GM18498 (cell line): ENCODE data around the gene MVB12B.

Source experiments
- ATAC-seq: cut with Tn5 transposase; IDR thresholded peaks from one replicate; pipeline ENCODE4 v1.9.1; 2021; ENCODE audit warnings: mild to moderate bottlenecking, moderate library complexity; ENCODE audit not compliant: unreplicated experiment

Gene MVB12B

DNA sequence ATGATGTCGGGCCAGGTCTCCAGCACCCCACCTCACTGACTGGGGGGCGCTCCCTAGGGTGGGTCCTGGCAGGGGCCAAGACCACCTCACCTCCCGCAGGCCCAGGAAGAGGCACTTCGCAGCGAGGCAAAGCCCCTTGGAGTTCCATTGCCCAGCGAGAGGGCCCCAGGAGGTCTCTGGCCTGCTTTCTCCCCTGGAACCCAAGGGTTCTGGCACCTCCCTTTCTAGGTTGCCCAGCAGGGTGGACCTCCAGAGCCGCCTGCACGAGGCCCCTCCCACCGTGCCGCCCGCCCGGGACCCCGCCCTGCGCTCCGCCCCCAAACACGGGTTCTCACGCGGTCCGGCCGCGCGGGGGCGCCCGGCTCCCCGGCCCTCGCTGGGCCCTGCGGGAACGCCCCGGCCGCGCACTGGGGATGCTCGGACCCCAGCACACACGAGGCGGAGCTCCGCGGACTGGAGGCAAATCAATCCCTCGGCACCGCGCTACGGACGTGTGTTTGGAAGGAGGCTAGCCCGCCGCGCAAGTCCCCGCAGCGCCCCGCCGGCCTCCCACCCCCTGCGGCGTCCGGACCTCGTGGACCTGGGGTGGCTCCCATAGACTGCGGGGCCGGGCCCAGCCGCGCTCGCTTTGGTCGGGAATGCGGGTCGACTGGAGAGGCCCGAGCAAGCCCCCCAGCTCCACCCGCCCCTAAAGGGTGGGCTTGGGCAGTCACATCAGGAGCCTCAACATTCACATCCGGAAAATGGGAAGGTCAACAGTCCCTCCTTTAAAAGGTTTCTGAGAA lies 187.6 kb downstream of the MVB12B start:
- ATAC-seq: no peak

DNA sequence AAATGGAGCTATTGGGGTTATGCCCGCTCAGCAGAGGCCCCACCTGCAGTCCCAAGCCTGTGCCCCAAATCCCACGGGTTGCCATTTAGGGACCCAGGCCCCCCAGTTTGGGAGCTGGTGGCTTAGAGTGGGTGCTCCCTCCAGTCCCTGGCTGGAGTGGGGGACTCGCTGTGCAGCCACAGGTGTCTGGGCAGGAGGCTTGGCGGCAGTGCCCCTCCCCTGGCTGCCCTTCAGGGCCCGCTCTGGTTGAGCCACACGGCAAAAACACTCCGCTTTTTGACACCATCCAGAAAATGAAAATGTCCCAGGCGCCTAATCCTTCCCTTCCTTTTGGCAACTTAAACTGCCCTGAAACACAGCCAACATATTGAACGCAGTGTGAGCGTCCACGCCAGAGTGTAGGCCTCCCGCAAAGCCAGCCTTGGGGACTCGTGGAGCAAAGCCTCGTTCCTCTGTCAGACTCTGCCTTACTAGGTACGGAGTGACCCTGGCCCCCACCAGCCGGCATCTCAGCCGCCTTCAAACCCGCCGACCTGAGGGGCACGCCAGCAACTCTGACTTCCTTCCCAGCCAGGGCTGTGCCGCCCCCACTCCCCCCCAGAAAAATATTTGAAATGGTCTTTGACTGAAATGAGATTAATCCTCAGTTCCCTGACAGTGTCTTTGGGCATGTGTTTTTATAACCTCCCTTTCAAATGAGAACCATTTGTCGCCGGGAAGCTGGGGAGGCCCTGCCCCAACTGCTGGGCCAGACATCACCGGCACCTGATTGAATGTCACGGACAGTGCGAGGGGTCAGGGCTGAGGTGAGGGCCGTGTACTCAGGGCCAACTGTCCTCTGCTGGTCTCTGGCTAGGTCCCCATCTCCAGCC lies 188.6 kb downstream of the MVB12B start:
- no peak for ATAC-seq

DNA sequence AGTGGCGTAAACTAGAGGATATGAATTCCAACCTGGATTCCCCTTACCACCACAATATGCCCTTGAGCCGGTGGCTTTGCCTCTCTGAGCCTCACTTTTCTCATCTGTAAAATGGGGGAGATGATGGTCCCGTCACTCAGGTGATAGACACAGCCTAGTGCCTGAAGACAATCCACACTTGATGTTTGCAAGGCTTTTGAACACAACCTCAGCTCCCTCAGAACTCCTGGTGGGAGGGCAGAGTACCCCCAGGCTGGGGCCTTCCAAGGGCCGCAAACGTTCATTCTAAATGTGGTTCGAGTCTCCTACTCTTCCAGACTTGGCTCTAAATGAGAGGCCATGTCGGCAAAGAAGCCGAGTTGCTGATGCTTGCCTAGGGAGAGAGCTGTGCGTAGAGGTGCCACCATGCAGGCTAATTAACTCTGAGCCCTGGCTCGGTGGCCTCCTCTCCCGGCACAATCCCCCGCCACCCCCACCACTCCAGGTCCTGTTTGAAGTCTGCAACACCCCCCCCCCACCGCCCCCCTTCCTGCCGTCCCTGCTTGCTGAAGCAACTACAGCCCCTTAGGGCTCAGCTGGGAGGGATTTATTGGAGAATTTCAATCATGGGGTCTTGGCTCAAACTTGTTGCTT lies 189.4 kb downstream of the MVB12B start:
- ATAC-seq: no peak

DNA sequence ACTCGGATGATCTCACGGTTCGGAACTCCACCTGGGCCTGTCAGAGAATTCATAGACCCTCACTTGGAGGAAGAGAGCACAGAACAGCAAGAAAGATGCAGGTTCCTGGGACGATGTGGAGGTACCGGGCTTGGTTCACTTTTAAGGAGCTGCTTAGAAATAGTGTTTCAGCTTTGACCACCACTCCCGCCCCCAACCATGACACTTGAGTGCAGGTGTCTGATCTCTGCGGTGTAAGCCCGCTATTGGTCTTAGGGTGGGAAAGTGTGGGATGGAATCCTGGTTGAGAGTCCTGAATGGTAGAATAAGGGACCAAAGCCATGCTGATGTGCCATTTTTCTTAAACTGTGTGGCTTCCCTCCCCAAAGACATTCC lies 189.9 kb downstream of the MVB12B start:
- ATAC-seq: no peak

DNA sequence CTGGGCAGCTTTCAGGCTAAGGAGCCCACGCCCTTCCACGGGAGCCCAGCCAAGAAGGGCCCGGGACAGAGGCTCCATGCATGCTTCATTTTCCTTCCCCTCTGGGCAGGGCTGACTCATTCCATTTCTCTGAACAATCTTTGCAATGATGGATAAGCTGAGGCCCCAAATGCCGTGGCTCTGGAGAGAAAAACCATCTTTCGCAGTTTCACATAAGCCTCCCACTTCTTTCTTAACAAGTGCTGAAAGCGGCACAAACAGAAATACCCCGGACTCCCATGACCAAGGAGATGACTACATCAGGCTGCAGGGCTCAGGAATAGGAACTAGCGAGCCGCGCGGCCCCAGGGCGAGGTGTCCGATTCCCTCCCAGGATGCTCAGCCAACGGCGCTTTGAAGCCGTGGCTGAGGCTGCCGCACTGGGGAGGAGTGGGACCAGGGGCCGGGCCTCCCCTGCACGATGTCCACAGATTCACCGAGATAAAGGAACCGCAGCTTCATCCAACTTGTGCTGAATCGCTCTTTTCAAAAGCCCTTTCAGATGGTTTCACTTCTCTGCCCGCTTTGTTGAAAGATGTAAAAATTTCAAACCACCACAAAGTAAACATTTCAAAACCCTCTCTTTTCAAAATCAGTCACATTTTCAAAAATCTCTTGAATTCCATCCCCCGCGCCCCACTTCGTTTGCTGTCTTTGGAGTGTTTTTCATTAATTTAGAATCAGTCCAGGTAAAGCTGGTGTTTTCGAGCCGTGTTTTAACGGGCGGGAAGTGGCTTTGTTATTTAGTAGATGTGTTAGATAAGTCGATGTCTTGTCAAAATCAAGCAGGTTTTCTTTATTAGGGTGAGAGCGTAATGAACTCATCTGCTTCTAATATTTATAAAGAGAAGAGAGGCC lies 190.6 kb downstream of the MVB12B start:
- ATAC-seq: no peak

DNA sequence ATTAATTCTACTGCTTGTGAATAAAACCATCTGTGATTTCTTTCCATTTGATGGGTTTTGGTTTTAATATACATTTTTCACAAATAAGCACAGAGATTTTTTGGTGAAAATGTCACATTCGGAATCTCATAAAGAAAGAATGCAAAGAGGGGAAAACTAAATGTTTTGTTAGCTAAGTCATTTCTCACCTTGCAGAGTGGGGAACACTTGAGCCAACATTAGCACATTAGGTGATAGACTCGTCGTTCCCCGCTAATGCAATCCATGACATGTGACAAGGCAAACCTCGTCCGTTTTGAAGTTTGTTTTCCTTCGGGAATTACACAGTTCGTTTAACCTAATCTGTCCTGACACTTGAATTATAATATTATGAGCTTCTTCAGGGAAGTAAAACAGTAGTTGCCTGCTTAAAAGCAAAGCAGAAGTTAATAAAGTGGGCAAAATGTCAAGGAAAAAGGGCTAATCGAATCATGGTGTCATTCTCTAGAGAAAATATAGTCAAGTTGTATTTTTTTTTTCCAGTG lies 191.3 kb downstream of the MVB12B start:
- no peak for ATAC-seq

DNA sequence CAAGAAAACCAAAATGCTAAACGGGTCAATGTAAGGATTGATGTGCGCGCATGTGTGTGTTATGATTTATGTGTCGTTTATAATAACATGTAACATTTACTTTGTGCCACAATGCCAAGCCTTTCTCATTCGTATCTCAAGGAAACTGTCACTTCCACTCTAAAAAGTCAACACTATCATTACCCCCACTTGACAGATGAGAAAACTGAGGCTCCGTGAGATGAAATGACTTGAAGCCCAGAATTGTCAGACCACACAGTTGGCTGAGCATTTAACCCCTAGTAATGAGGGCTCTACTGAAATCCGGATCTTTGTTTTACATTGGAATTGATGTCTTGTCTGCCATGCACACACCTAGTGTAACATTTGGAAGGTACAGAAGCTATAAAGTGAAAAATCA lies 192.1 kb downstream of the MVB12B start:
- no peak for ATAC-seq

DNA sequence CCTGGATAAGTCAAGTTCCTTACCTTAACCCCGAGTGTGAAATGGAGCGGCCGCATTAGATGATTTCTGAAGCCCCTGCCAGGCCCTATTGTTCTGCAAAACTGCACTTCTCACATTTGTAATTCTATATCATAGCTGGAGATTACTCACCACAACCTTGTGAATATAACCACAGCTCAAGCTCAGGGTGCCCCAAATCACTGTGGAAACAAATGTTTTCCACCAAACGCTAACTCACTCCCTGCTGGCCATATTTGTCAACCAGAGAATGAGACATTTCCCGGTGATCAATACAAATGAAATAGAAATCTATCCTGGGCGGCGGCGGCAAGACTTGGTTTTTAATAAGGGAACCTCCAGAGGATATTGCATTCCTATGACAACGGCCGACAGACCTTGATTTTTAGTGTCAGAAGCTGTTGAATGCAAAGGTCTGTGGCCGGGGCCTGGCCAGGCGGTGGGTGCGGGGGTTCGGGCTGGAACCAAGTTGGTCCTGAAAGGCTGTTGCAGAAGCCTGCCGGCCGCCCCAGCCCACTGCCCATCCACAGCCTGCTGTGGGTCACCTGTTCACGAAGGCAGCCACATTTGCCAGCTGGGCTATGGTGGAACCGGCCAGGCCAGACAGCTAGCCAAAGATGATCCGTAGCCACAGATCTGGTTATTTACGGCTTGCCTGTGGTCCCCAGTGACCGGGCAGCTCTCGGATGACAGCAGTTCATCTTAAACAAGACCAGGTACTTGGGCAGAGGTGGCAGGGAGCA lies 193.2 kb downstream of the MVB12B start:
- no peak for ATAC-seq

DNA sequence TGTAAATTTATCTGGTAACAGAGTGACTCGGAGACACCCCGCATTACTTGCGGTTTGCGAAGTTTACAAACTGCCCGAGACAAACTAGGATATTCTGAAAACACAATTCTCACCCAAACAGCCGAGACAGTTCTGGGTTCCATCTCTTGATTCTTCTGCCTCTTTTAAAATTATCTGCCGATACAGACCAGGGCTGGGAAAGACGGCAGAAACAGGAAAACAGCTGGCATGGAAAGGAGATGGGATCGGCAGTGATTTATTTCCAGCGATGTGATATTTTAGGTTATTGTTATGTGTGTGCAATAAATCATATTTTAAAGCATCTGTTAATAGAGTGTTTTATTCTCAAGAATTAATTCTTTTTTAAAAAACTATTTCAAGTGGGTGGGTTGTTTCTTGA lies 193.8 kb downstream of the MVB12B start:
- ATAC-seq: no peak

DNA sequence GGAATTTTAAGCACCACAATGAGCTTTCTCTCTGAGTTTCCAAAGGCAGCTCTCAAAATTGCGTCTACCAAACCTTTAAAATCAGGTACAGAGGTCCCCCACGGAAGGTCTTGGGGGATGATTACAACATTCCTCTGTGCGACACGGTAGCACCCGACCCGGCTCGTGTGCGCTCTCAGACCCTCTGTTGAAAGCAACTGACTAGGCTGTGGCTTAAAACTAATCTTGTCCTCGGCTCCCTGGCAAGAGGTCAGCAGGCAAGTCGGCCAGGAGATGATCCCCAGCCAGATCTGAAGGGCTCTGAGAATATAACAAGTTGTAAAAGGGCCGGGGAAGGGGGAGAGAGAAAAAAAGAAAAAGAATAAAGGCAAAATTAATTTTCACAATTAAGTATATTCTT lies 194.5 kb downstream of the MVB12B start:
- no peak for ATAC-seq

DNA sequence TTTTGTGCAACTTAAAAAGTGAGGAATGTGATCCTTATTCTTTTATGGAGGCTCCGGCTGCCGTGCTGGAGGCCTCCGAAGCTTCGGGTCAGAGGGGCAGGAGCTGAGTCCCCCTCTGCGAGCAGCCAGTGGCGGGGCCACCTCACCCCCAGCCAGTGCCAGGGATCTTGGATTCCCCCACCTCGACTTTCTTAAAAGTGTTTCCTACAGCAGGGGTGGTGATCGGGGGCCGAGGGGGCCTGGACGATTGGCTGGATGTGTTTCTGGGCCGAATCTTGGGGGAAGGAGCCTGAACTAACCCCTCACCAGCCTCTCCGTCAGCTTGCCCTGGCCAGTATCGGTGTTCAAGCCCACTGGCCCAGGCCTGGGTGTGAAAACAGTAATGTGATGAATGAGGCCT lies 194.9 kb downstream of the MVB12B start:
- no peak for ATAC-seq

DNA sequence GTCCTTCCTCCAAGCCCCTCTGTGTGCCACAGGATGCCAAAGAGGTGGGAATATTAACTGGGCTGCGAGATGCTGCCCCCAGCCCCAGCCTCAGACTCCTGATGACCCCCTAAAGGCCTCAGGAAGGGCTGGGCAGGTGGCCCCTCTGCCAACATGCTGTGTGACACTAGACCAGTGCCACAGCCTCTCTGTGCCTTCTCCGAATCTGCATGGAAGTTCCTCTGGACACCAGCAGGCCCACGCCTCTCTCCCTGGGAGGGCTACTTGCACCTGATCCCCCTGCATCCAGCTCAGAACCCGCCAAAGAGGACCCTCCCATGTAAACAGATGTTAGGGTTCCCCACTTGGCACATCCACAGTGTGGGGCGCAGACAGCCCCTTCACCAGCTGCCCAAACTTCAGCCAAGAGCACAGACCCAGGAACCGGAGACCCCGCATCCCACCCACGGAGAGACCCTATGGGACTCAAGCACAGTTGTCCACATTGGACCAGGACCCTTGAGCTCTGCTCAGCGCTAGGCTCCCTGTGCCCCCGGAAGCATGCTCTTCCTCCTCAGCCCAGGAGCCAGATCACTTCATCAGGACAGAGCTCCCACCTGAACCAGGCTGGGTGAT lies 195.5 kb downstream of the MVB12B start:
- ATAC-seq: no peak

DNA sequence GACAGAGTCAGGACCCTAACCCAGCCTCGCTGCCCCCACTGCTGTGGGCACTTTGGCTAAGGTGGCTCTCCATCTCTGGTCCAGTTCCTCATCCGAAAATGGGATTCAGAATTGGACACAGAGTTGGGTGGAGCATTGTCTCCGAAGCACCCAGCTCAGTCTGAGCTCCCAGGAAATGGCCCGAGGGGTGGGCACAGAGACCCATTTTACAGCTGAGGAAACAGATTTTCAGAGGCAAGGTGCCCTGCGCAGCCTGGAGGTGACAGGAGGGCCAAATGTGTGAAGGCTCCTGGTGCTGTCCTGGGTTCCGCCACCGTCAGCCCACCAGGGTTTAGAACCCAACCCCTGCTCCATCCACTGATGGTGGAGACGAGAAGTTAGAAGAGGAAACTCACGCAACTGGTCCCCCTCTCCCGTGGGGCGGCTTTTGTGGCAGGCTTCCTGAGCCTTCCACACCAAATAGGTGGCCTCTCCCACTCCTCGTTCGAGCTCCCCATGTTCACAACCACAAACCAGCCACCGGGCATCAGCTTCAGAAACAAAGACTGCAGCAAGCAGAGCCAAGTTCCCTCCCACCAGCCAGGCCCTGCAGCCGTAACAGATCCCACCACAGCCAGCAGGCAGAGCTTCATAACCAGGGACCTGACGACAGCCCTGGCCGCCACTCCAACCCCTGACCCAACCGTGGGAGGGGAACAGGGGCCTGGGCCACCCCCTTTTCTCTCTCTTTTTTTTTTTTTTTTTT lies 196.2 kb downstream of the MVB12B start:
- no peak for ATAC-seq

DNA sequence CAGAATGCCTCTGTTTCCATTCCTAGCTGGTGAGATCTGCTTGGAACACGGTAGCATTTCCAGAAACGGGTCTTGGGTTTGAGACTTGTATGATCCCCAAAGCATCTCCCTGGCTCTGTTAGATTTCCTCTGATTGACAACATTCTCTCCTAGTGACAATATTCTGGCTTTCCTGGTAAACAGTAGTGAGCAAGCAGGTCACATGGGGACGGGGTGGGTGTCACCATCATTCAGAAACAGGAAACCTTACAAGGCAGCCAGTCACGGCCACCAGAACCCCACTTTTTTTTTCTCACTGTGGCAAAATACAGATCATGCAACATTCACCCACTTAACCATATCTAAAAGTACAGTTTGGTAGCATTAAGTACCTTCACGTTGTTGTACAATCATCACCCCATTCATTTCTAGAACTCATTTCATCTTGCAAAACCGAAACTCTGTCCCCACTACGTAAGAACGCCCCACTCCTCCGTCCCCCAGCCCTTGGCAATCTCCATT lies 197.0 kb downstream of the MVB12B start:
- no peak for ATAC-seq

DNA sequence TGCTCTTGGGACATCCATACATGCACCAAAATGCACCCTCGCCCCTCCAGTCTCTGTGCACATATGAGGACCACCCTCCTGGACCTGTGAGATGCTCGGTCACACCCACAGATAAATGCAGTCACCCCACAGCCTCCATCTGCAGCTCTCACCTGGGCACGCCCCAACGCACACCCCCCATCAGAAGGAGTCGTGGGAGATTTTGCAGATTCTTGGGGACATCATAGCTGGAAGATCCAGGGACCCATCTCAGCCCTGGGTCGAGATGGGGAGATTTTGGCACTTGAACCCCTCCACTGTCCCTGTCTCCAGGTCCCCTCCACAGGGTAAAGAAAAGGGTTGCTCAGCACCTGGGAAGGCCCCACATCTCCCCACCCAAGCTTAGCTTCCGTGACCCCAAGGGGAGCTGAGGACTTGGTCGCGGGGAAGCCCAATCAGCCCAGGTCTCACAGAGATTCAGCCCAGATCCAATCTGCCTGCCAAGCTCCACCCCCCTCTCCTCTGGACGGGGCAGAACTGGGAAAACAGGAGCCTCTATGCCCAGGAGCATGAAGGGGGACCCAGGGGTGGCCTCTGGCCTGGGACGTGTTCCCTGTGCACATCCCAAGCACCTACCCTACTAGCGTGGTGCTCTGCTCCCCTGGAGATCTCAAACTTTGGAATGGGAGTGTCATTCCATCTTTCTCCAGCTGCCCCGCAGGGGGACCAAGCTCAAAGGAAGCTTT lies 197.9 kb downstream of the MVB12B start:
- ATAC-seq: no peak

DNA sequence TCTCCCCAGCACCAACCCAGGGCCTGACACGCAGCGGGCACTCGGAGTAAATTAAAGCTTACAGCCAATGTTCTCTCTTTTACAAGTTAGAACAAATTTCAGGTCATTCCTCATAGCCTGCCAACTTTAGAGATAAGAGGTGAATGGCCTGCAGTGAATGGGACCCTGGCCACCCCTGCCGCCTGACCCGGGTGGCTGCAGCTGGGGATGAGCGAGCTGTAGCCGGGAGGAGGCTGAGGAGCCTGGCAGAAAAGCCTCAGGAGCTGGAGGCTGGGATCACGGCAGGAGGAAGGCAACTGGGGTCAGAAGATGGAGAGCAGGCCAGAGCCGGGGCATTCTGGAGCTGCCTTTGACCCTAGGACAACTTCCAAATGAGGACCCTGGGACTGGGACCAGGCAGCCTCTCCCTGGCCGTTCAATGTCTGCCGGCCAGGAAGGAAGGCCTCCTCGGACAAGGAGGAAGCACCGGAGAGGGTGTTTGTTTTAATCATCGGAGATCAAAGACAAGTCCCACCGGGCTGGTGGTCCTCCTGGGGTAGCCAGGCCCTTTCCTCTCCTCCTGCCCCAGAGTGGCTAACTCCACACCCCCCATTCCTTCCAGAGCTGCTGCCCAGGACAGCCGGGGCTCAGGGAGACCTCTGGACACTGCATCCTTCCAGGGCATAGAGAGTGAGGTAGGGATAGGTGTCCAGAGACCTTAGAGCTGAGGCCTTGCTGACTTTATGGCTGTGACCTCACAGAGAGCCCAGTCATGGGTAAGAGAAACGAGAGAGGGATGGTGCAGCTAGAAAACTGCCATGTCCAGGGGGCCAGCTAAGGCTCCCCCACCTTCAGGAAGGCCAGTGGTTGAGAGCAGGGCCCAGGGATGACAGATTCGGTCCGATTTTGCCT lies 199.8 kb downstream of the MVB12B start:
- ATAC-seq: no peak
